B cell (primary cell): ENCODE data around the gene RHPN2. TPM values are rescaled to one million over a fixed set of nuclear protein-coding genes. Genes with fewer than 3 reads are reported as not detected.
"Not testable (repeated sequence)": the region's sequence is repeated elsewhere in the genome, so short reads cannot be mapped to it uniquely, and the experiment has no call there.

Experiments
- ATAC-seq: fragments of 200-7000 bp; cut with Tn5 transposase; one replicate; pipeline ENCODE4 v1.10.0; 2021; ENCODE audit warnings: low read depth, mild to moderate bottlenecking, moderate number of reproducible peaks, moderate library complexity
- CTCF ChIA-PET: fragments of 350-600 bp; sonication (Branson Sonifier 250); formaldehyde crosslinking; loops from one replicate; lab custom pipeline; 2021; ENCODE audit warnings: antibody characterized with exemption, inconsistent platforms; lab: Charles Lee
- POLR2A ChIA-PET: fragments of 350-600 bp; sonication (Branson Sonifier 250); formaldehyde crosslinking; loops from one replicate; lab custom pipeline; 2021; ENCODE audit warnings: antibody characterized with exemption; lab: Charles Lee
- DNase-seq: peaks from one replicate; pipeline ENCODE4 v3.0.0; 2013
- H2AFZ ChIP-seq: 2 replicates; pipeline ENCODE4 v1.6.1; 2012; ENCODE audit warnings: mild to moderate bottlenecking, low read depth, low read length; ENCODE audit not compliant: insufficient read depth, poor library complexity, severe bottlenecking
- H3K27ac ChIP-seq, 2 donors: 1 replicate in 1 of 2; 2 replicates in 1 of 2; pipeline ENCODE4 v1.5.1; 2012 to 2013; ENCODE audit warnings: low read length in 2 of 2, mild to moderate bottlenecking in 2 of 2, moderate library complexity in 1 of 2
- H3K27me3 ChIP-seq, 4 experiments: fragments of 200-600 bp in 1 of 4; sonication (generic) in 1 of 4; replicated peaks in 1 of 4; 1 replicate in 2 of 4; 2 replicates in 2 of 4; pipeline versions ENCODE4 v1.6.1 to v1.7.0; 2013 to 2016; ENCODE audit warnings: low read length in 3 of 4, mild to moderate bottlenecking in 2 of 4, mixed read lengths in 1 of 4, moderate library complexity in 1 of 4; ENCODE audit not compliant: insufficient read depth in 4 of 4, control insufficient read depth in 3 of 4; ENCODE audit errors: control extremely low read depth in 1 of 4
- H3K36me3 ChIP-seq, 2 experiments: replicated peaks in 1 of 2; 1 replicate in 1 of 2; 2 replicates in 1 of 2; pipeline versions ENCODE4 v1.6.1 to v1.7.1; 2013; ENCODE audit warnings: low read length in 1 of 2; ENCODE audit not compliant: insufficient read depth in 2 of 2, control insufficient read depth in 1 of 2; ENCODE audit errors: control extremely low read depth in 1 of 2, extremely low read depth in 1 of 2
- H3K4me1 ChIP-seq, 2 donors: fragments of 200-600 bp in 1 of 2; sonication (generic) in 1 of 2; 1 replicate in 1 of 2; 2 replicates in 1 of 2; pipeline versions ENCODE4 v1.5.1 to v1.6.1; 2013 to 2017; ENCODE audit warnings: low read length in 2 of 2; ENCODE audit not compliant: control insufficient read depth in 2 of 2, insufficient read depth in 2 of 2
- H3K4me2 ChIP-seq: replicated peaks from 2 replicates; pipeline ENCODE3; 2012; ENCODE audit warnings: mild to moderate bottlenecking, low read depth, low read length; ENCODE audit not compliant: poor library complexity, severe bottlenecking
- H3K4me3 ChIP-seq, 5 experiments: fragments of 200-600 bp in 1 of 5; sonication (generic) in 1 of 5; 1 replicate in 3 of 5; 2 replicates in 2 of 5; pipeline versions ENCODE4 v1.5.1 to v1.7.0; 2011 to 2016; ENCODE audit warnings: low read length in 4 of 5, mild to moderate bottlenecking in 4 of 5, low read depth in 2 of 5, control low read depth in 1 of 5, moderate library complexity in 1 of 5; ENCODE audit not compliant: insufficient read depth in 1 of 5; ENCODE audit errors: control extremely low read depth in 1 of 5, extremely low read depth in 1 of 5
- H3K79me2 ChIP-seq: fragments of 200-600 bp; sonication (generic); one replicate; pipeline ENCODE4 v1.6.0; 2016; ENCODE audit warnings: low read length; ENCODE audit not compliant: control insufficient read depth, insufficient read depth
- H3K9ac ChIP-seq: fragments of 200-600 bp; sonication (generic); 2 replicates; pipeline ENCODE4 v1.6.1; 2017; ENCODE audit warnings: mild to moderate bottlenecking, low read length, moderate library complexity
- H3K9me3 ChIP-seq, 3 donors: one replicate each; pipeline versions ENCODE4 v1.6.1 to v1.7.1; 2013; ENCODE audit warnings: low read length in 2 of 3; ENCODE audit not compliant: control insufficient read depth in 2 of 3, insufficient read depth in 1 of 3; ENCODE audit errors: control extremely low read depth in 1 of 3
- H4K20me1 ChIP-seq: 2 replicates; pipeline ENCODE4 v1.6.0; 2012; ENCODE audit warnings: mild to moderate bottlenecking, low read length; ENCODE audit not compliant: insufficient read depth, control insufficient read depth, poor library complexity, severe bottlenecking
- H3K27ac Mint-ChIP-seq: one replicate; pipeline ENCODE4 v1.8.0; 2021; ENCODE audit warnings: mixed read lengths
- H3K27me3 Mint-ChIP-seq: one replicate; pipeline ENCODE4 v1.8.0; 2021; ENCODE audit warnings: mixed read lengths
- H3K4me1 Mint-ChIP-seq: one replicate; pipeline ENCODE4 v1.8.0; 2021; ENCODE audit warnings: mixed read lengths
- H3K4me3 Mint-ChIP-seq: one replicate; pipeline ENCODE4 v1.8.0; 2021; ENCODE audit warnings: mixed read lengths
- H3K9me3 Mint-ChIP-seq: one replicate; pipeline ENCODE4 v1.8.0; 2022; ENCODE audit warnings: mixed read lengths; ENCODE audit not compliant: insufficient read depth
- EZH2 ChIP-seq: IDR thresholded peaks from 2 replicates; pipeline ENCODE4 v1.6.1; 2012; ENCODE audit warnings: borderline replicate concordance, low read depth, mild to moderate bottlenecking, moderate library complexity, low read length; ENCODE audit not compliant: insufficient read depth, poor library complexity, severe bottlenecking
- WGBS: methylation state at CpG from one replicate; pipeline ENCODE4 v1.1.5; 2013; ENCODE audit warnings: missing lambda C conversion rate; ENCODE audit not compliant: insufficient coverage; 5-methylcytosine and 5-hydroxymethylcytosine counted together
- intact Hi-C: fragments of 100-400 bp; cut with micrococcal nuclease; formaldehyde crosslinking; loops from one replicate; pipeline ENCODE4 v1.10.0; 2022
- polyA plus RNA-seq: library from polyadenylated mRNA; depleted of rRNA; stranded (reverse); fragments of >200 nt; gene quantifications from 2 replicates; pipeline ENCODE4 v1.2.3, GENCODE V29; 2012
- total RNA-seq, 2 donors: library from RNA; stranded (reverse); fragments of 120-200 nt in 1 of 2; gene quantifications; 1 replicate in 1 of 2; 2 replicates in 1 of 2; pipeline versions ENCODE4 v1.2.3 to v1.2.4, GENCODE V29; 2013 to 2022
- TF ChIP-seq, protein P1 (sequence below): fragments of 200-600 bp; IDR thresholded peaks from one replicate; pipeline ENCODE4 v1.8.0; 2022; ENCODE audit warnings: antibody characterized with exemption, mild to moderate bottlenecking

Gene RHPN2
- total and polyA plus RNA-seq, 2 donors (not counting 1 experiment from before 2014, with no cell fraction given) = 4.9 to 5.5 TPM

DNA sequence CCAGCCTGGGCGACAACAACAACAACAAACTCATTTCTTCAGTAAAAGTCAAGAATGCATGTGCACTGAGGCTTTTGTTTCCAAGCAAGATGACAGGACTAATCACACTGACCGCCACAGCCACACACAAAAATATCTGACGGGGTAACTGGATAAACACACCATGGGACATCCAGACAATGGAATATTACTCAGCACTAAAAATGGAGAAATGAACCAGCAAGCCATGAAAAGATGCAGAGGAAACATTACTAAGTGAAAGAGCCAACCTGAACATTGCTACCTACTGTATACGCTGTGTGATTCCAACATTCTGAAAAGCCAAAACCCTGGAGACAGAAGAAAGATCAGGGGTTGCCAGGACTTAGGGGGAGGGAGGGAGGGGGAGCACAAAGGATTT, 56.0 kb downstream of the RHPN2 start:
- H3K4me1 Mint-ChIP-seq = no peaks in the 10 kb centered on the region
- Histone ChIP-seq H3K4me1 (no peaks in the 10 kb centered on the region), H3K27me3 (no peaks in the 10 kb centered on the region), H3K36me3 (no peaks in the 10 kb centered on the region), H3K9ac (no peak overlapping the region), H2AFZ (no peak overlapping the region), H3K4me3 (no peak overlapping the region), H3K27ac (no peak overlapping the region), H4K20me1 (no peaks in the 10 kb centered on the region), H3K79me2 (no peaks in the 10 kb centered on the region), H3K9me3 (no peaks in the 10 kb centered on the region), H3K4me2 (no peak overlapping the region)
- no peaks in the 10 kb centered on the region for H3K27me3 Mint-ChIP-seq
- no peaks in the 10 kb centered on the region for H3K9me3 Mint-ChIP-seq
- DNase-seq (no peak), ATAC-seq (no peak)
- no peak for TF ChIP-seq EZH2
- TF ChIP-seq, protein P1, sequence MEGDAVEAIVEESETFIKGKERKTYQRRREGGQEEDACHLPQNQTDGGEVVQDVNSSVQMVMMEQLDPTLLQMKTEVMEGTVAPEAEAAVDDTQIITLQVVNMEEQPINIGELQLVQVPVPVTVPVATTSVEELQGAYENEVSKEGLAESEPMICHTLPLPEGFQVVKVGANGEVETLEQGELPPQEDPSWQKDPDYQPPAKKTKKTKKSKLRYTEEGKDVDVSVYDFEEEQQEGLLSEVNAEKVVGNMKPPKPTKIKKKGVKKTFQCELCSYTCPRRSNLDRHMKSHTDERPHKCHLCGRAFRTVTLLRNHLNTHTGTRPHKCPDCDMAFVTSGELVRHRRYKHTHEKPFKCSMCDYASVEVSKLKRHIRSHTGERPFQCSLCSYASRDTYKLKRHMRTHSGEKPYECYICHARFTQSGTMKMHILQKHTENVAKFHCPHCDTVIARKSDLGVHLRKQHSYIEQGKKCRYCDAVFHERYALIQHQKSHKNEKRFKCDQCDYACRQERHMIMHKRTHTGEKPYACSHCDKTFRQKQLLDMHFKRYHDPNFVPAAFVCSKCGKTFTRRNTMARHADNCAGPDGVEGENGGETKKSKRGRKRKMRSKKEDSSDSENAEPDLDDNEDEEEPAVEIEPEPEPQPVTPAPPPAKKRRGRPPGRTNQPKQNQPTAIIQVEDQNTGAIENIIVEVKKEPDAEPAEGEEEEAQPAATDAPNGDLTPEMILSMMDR = no peak
- ChIA-PET POLR2A (no interaction called here), CTCF (no interaction called here)
- no peak overlapping the region for H3K27ac Mint-ChIP-seq
- H3K4me3 Mint-ChIP-seq = no peak overlapping the region
- intact Hi-C loops = no loop called here
- WGBS = 96% methylated on average over 4 of the region's 4 CpGs

DNA sequence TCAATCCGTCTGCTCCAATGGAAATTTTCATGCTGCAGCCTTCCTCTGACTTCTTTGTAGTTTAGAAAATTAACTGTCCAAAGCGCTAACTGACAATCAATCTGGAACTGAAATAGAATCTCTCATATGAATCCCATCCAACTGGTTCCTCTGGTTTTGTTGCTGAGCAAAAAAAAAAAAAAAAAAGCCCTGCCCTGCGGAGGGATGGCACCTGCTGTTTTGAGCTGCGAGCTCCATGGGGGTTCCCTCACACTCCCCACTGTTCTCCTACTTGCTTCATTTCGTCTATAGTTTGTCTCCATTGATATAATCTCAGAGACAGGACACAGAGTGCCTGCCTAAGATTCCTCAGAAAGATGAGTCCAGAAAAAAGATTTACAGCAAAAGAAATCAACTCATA, 59.2 kb downstream of the RHPN2 start:
- Histone ChIP-seq H3K79me2 (no peaks in the 10 kb centered on the region), H3K36me3 (no peaks in the 10 kb centered on the region), H2AFZ (no peak overlapping the region), H3K9ac (no peak overlapping the region), H4K20me1 (no peaks in the 10 kb centered on the region), H3K27me3 (no peaks in the 10 kb centered on the region), H3K4me1 (no peaks in the 10 kb centered on the region), H3K27ac (no peak overlapping the region), H3K4me3 (no peak overlapping the region), H3K4me2 (no peak overlapping the region), H3K9me3 (no peaks in the 10 kb centered on the region)
- POLR2A ChIA-PET = no interaction called here
- Mint-ChIP-seq H3K4me3 (no peak overlapping the region), H3K4me1 (peaks cover 3% of the 10 kb centered on the region), H3K9me3 (no peaks in the 10 kb centered on the region), H3K27ac (no peak overlapping the region), H3K27me3 (no peaks in the 10 kb centered on the region)
- 79% methylated on average over 2 of the region's 5 CpGs for WGBS
- intact Hi-C loops = no loop called here
- no peak for DNase-seq
- ATAC-seq = no peak
- CTCF ChIA-PET = no interaction called here
- TF ChIP-seq, protein P1 = no peak
- no peak for TF ChIP-seq EZH2

DNA sequence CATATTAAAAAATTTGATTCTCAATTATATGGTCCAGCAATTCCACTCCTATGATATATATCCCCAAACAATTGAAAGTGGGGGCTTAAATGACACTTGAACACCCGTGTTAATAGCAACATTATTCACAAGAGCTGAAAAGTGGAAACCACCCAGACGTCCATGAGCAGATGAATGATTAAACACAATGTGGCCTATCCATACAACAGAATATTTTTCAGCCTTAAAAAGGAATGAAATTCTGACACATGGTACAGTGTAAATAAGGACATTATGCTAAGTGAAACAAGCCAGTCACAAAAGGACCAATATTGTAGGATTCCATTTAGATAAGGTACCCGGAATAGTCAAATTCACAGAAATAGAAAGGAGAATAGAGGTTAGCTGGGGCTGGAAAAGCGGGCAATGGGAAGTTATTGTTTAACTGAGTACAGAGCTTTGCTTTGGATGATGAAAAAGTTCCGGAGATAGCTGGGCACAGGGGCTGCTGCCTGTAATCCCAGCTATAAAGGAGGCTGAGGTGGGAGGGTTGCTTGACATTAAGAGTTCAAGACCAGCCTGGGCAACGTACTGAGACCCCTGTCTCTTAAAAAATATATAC, 61.2 kb downstream of the RHPN2 start:
- H3K27ac ChIP-seq, DNase-seq, intact Hi-C loops, H3K4me1 ChIP-seq, H4K20me1 ChIP-seq, H3K27me3 Mint-ChIP-seq, H3K4me3 Mint-ChIP-seq, ATAC-seq, H3K9me3 ChIP-seq, H3K4me1 Mint-ChIP-seq, CTCF ChIA-PET, H3K79me2 ChIP-seq, H3K4me3 ChIP-seq, H3K27ac Mint-ChIP-seq, H3K4me2 ChIP-seq, H3K9ac ChIP-seq, H3K9me3 Mint-ChIP-seq, POLR2A ChIA-PET, H2AFZ ChIP-seq, H3K27me3 ChIP-seq, H3K36me3 ChIP-seq: not testable (repeated sequence)
- WGBS = 90% methylated on average over 3 of the region's 6 CpGs
